Subcutaneous adipose tissue (tissue), 4 donors: ENCODE data around the gene CDH9. TPM values are rescaled to one million over a fixed set of nuclear protein-coding genes. Genes with fewer than 3 reads are reported as not detected.

ENCODE experiments used
- CTCF ChIP-seq: fragments of 450-650 bp; IDR thresholded peaks from one replicate; pipeline ENCODE4 v1.5.1; 2016; ENCODE audit warnings: low read depth, mild to moderate bottlenecking, control low read depth, antibody characterized with exemption, moderate library complexity
- total RNA-seq, 4 donors: library from RNA; depleted of rRNA; stranded (reverse); fragments of >200 nt; gene quantifications; one replicate each; pipeline ENCODE4 v1.1.0, GENCODE V29; 2016

Gene CDH9
- total RNA-seq, 4 donors from 2014 or later, result not detected

DNA sequence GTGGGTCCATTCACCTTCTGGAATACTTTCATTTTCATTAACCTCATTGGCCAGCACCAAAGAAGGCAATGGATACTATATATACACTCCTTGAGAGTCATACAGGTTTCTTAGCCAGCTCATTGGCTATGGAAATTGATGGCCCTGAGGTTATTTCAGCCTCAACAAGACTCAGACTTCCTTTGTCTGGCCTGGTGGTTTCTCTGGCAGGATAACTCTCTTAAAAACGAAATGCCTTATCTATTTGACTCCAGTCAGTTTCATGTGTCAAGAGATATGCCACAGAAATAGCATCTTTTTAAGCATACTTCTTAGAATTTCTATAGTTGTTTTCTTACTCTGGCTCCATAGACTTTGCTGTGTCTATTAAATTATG is 28.9 kb downstream of the CDH9 start:
- no peak for TF ChIP-seq CTCF

DNA sequence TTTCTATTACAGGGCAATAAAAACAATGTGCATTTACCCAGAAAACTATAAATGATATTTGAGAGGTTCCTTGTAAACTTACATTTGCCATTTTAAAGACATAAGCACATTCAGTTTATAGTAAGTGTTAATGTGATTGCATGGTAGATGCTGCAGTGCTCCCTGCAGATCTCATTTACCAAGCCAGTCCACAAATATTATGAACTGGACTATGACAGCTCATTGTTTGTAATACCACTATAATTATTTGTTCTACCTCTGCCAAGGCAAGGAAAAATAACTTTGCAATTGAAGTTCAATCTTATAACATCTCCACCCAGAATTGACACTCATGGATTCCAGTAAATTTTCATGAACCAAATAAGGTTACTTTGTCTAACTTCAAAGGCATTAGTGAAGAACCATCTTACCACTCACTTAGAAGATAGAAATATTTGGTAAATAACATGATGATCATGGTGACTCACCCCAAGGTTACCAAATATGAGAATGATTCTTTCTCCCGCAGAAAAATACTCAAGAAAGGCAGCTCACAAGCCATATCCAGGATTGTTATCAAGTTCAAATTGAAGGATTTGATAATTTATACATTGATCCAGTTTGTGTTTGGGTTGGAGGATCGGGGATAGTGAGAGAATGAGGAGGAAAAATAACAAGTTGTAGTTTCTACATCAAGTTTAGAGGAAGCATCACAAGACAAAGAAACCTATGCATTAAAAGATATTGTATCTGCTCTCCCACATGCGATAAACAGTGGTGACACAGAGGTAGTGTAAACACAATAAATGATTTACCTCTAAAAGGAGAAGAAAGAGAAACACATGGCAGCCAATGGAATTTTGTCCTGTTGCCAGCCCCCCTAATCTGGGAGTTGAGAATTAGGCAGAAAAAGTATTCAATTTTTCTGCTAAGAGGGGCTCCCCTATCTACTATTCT is 29.5 kb downstream of the CDH9 start:
- no peak for TF ChIP-seq CTCF

DNA sequence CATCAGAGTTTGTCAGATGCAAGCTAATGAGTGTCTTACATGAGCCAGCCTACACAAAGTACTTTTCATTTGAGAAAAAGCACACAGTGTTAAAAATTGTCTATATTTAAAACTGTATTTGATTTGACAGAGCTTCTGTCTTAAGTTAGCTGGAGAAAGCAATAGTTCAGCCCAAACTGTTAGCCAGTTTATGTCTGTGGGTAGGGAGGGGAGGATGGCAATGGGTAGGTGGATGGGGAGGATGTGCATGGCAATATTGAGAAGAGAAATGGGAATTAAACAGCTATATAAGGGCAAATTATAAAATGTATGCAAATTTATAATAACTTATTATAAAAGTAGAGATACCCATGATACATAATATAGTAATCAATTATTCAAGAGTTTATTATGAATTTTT is 31.3 kb downstream of the CDH9 start:
- TF ChIP-seq CTCF, result no peak

GRCh38 chr5:26986985-26987384 is 51.4 kb downstream of the CDH9 start:
- no peak for TF ChIP-seq CTCF

- no peak for TF ChIP-seq CTCF
Measured at GRCh38 chr5:26981750-26982149, 56.6 kb downstream of the CDH9 start.

DNA sequence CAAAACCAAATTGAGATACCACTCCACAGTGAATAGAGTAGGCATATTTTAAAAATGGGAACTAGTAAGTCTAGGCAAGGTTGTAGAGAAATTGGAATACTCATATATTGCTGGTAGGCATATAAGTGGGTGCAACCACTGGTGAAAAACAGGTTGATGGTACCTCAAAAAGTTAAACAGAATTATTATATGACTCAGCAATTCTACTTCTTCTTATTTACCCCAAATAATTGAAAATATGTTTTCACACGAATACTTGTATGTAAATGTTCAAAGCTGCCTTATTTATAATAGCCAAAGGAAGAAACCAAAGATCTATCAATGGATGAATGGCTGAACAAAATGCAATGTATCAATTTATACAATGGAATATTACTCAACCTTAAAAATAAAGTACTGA is 79.1 kb downstream of the CDH9 start:
- no peak for TF ChIP-seq CTCF

- TF ChIP-seq CTCF, result no peak
Measured at GRCh38 chr5:26955161-26955560, 83.2 kb downstream of the CDH9 start.
